GM12801 (cell line): ENCODE measurements around the gene ADAMTS20.

Experiments
- CTCF ChIP-seq: IDR thresholded peaks from one replicate; pipeline ENCODE4 v1.5.1; 2011; ENCODE audit warnings: control low read depth; ENCODE audit not compliant: insufficient read length; ENCODE audit errors: extremely low read depth

The ADAMTS20 gene

GRCh38 chr12:43551971-43552559 lies at the start of gene ADAMTS20:
Gene ADAMTS20, minus strand, starts transcription at chr12:43552203. Its CDS starts 282 bp downstream, at chr12:43551921.
- TF ChIP-seq CTCF: no peak

- TF ChIP-seq CTCF: no peak
Observed at GRCh38 chr12:43599708-43600107, 47.7 kb upstream of the ADAMTS20 start.

GRCh38 chr12:43599066-43599465 lies 47.1 kb upstream of the ADAMTS20 start:
- TF ChIP-seq CTCF: no peak

GRCh38 chr12:43590307-43590706 lies 38.3 kb upstream of the ADAMTS20 start:
- TF ChIP-seq CTCF: no peak

- TF ChIP-seq CTCF: no peak
Observed at GRCh38 chr12:43586646-43587245, 34.7 kb upstream of the ADAMTS20 start.

- no peak for TF ChIP-seq CTCF
Observed at GRCh38 chr12:43585676-43586075, 33.7 kb upstream of the ADAMTS20 start.

GRCh38 chr12:43580601-43581000 lies 28.6 kb upstream of the ADAMTS20 start:
- TF ChIP-seq CTCF: no peak
